ENCODE measurements around the gene MRPL18. TPM values are rescaled to one million over a fixed set of nuclear protein-coding genes. Genes with fewer than 3 reads are reported as not detected.
"Not testable (repeated sequence)": the region's sequence is repeated elsewhere in the genome, so short reads cannot be mapped to it uniquely, and the experiment has no call there.

MRPL18 gene
- total RNA-seq, 1 experiment from 2014 or later: 142 TPM

DNA sequence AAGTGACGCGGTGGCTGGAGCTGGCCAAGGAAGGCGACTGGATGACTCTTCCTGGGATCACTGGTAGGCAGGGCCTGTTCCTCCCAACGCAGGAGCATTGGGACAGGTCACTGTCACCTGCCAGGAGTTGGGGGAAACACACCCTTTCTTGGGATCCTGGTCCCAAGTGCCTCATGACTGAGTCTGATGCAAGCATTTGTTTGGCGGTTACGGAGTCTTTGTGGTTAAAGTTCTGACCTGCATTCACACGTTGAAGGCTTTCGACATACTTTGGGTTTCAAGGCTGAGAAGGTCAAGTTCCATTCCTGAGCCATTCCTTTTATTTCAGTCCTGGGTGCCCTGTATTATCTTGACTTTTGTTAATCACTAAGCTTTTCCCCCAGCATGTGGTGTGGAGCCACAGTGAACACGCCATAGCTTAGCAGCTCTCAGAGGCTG, 15.8 kb downstream of the MRPL18 start:
- DNase-seq (ENCODE audit: low read depth): no peak

DNA sequence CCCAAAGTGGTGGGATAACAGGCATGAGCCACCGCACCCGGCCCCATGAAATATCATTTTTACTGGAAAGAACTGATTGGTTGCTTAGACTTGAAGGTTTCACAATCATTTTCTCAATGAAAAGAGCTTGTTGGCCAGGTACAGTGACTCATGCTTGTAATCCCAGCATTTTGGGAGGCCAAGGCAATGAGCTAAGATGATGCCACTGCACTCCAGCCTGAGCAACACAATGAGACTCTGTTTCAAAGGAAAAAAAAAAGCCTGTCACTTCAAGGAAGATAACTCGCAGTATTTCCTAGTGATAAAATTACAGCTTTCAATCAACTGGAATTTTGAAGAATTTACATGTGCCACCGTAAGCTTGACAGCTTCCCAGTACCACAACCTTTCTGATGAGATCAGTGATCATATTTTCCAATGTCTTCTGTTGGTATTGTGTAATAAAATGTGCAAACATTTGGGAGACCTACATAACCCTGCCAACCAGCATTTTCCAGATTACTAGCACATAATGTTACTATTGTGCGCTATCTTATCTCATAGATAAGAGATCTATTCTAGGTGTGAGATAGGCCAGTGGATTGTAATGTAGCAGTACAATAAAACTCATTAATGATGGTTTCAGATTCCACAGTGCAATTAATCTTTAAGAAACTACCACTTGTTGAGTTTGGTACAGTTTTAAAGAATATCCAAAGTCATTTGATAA, 17.0 kb downstream of the MRPL18 start:
- in situ Hi-C loops (cut with HindIII; ENCODE audit: low pct_unique_long_range_greater_than_20kb, low sequenced_read_pairs): no loop called here

More for the DNA sequence above, 15.8 kb downstream of the MRPL18 start:
- in situ Hi-C loops (cut with HindIII; ENCODE audit: low pct_unique_long_range_greater_than_20kb, low sequenced_read_pairs): no loop called here

GRCh38 chr6:159808647-159809046, 18.4 kb downstream of the MRPL18 start:
- DNase-seq (ENCODE audit: low read depth): no peak
- in situ Hi-C loops (cut with HindIII; ENCODE audit: low pct_unique_long_range_greater_than_20kb, low sequenced_read_pairs): no loop called here

More for the DNA sequence above, 17.0 kb downstream of the MRPL18 start:
- DNase-seq (ENCODE audit: low read depth): no peak

- DNase-seq (ENCODE audit: low read depth): no peak
- in situ Hi-C loops (cut with HindIII; ENCODE audit: low pct_unique_long_range_greater_than_20kb, low sequenced_read_pairs): no loop called here
These were observed 18.9 kb downstream of the MRPL18 start for GRCh38 chr6:159809149-159809548.

DNA sequence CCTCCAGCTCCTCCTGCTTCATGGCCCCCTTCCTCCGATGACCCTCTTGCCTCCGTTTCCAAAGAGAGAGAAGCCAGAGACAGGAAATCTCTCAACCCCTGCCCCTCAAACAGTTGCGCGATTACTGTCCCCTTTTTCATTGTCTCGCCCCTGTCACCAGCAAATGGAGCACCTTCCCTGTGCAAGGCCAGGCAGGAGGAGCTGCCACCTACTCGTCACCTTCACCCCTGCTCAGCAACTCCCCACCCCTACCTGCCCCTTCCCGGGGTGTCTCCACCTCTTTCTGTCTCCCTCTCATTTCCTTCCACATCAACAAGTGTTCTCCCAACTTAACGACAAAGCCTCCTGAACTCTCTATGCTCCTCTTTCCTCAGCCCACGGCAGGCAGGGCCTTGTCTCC, 23.5 kb downstream of the MRPL18 start:
- DNase-seq (ENCODE audit: low read depth): no peak
- in situ Hi-C loops (cut with HindIII; ENCODE audit: low pct_unique_long_range_greater_than_20kb, low sequenced_read_pairs): no loop called here

DNA sequence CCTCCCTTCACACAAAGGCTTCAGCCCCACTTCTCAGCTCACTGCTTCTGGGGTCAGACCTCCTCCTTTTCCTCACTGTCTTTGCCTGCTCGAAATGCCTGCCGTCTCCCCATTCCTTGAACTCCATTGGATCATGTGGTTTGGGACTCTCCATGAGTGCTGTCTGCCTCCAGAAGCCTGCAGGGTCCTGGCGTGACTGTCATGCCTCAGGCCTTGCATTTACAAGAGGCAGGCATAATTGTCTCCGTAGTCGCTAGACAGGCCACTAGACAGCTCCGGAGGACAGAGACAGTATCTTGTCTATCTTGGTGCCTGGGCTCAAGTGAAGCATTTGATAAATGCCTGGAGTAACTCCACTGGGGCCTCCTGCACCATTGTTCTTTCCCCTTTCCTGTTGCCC, 25.1 kb downstream of the MRPL18 start:
- DNase-seq (ENCODE audit: low read depth): no peak
- in situ Hi-C loops (cut with HindIII; ENCODE audit: low pct_unique_long_range_greater_than_20kb, low sequenced_read_pairs): no loop called here

DNA sequence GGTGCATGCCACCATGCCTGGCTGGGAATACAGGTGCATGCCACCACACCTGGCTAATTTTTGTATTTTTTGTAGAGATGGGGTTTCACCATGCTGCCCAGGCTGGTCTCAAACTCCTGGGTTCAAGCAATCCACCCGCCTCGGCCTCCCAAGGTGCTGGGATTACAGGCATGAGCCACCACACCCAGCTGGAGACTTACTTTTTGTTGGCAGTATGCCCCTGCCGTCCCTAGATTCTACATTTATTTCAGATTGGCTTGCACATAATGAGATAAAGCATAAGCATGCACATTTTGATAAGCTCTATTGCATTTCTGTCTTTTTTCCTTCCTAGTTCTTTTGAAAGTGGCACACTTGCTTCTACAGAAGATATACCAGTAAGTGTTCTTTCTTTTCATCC, 26.5 kb downstream of the MRPL18 start:
- in situ Hi-C loops (cut with HindIII; ENCODE audit: low pct_unique_long_range_greater_than_20kb, low sequenced_read_pairs); DNase-seq (ENCODE audit: low read depth): not testable (repeated sequence)

GRCh38 chr6:159817951-159818739, 27.9 kb downstream of the MRPL18 start:
- in situ Hi-C loops (cut with HindIII; ENCODE audit: low pct_unique_long_range_greater_than_20kb, low sequenced_read_pairs): no loop called here
- DNase-seq (ENCODE audit: low read depth): no peak

DNA sequence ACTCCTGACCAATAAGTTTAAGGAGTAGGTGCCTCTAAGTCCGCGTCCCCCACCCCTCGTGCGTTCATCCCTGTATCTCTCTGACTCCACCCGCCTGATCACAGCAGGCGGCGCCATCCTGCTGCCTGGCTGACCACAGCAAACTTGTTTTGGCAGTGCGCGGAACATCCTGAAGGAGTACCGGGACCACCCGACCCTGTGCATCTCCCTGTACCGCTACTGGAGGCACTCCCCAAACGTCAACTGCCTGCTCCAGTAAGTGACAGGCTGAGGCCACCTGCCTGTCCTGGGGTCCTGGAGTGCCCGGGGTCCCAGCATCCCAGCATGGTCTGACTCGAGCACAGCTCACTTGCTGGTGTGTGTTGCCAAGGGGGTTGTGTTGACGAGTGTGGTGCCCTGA, 28.8 kb downstream of the MRPL18 start:
- DNase-seq (ENCODE audit: low read depth): no peak
- in situ Hi-C loops (cut with HindIII; ENCODE audit: low pct_unique_long_range_greater_than_20kb, low sequenced_read_pairs): no loop called here

- no peak for DNase-seq (ENCODE audit: low read depth)
- in situ Hi-C loops (cut with HindIII; ENCODE audit: low pct_unique_long_range_greater_than_20kb, low sequenced_read_pairs): no loop called here
These were observed 29.8 kb downstream of the MRPL18 start for GRCh38 chr6:159819932-159820640.

DNA sequence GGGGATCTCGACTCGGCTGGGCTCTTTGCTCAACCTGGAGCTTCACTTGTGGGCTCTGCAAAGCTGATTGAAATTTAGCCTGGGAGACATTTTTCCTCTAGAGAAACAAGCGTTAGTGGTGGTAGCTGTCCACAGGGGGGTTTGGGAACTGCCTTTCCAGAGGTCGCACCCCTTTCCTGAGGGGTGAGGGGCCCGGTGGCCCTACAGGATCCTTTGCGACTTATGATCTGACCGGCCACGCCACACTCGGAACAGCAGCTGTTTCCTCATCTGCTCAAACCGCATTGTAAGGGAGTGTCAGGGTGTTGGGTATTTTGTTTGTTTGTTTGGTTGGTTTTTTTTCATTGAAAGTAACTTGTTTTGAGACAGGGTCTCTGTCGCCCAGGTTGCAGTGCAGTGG, 30.9 kb downstream of the MRPL18 start:
- in situ Hi-C loops (cut with HindIII; ENCODE audit: low pct_unique_long_range_greater_than_20kb, low sequenced_read_pairs): no loop called here
- DNase-seq (ENCODE audit: low read depth): no peak

DNA sequence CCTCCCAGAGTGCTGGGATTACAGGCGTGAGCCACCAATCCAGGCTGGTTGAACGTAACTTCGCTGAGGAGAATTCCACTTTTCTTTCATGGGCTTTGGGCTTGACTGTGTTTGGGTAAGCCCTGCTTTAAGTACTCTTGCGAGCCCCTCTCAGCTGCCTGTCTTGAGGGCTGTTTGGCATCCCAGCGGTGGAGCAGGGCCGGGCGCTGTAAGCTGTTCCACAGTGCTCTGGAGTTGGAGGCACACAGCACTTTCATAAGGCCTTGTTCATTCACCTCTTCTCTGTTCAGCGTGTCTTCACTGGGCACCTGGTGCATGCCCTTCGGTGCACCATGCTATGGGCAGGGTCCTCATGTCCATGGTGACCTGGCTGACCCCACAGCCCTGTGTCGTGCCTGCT, 31.5 kb downstream of the MRPL18 start:
- in situ Hi-C loops (cut with HindIII; ENCODE audit: low pct_unique_long_range_greater_than_20kb, low sequenced_read_pairs): no loop called here
- DNase-seq (ENCODE audit: low read depth): no peak

DNA sequence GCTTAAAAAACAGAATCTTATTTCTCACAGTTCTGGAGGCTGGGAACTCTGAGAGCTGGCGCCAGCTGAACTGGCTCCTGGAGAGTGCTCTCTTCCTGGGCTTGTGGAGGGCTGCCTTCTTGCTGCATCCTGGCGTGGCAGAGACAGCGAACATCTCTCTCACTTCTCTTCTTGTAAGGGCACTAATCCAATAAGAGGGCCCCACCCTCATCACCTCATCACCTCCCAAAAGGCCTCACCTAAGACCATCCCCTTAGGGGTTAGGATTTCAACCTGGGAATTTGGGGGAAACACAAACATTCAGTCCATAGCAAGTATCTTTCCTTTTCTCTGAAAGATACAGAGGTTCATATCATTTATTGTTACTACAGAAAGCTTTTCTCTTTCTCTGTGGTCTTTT, 33.7 kb downstream of the MRPL18 start:
- in situ Hi-C loops (cut with HindIII; ENCODE audit: low pct_unique_long_range_greater_than_20kb, low sequenced_read_pairs): no loop called here
- no peak for DNase-seq (ENCODE audit: low read depth)

DNA sequence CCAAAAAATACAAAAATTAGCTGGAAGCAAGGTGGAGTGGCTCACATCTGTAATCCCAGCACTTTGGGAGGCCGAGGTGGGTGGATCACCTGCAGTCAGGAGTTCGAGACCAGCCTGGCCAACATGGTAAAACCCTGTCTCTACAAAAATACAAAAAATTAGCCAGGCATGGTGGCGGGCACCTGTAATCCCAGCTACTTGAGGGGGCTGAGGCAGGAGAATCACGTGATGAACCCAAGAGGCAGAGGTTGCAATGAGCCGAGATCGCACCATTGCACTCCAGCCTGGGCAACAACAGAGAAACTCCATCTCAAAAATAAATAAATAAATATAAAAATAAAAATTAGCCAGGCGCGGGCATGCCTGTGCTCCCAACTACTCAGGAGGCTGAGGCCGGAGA, 34.4 kb downstream of the MRPL18 start:
- in situ Hi-C loops (cut with HindIII; ENCODE audit: low pct_unique_long_range_greater_than_20kb, low sequenced_read_pairs): not testable (repeated sequence)

GRCh38 chr6:159826004-159826403, 35.7 kb downstream of the MRPL18 start:
- in situ Hi-C loops (cut with HindIII; ENCODE audit: low pct_unique_long_range_greater_than_20kb, low sequenced_read_pairs): no loop called here
- no peak for DNase-seq (ENCODE audit: low read depth)

More for the DNA sequence above, 34.4 kb downstream of the MRPL18 start:
- not testable (repeated sequence) for DNase-seq (ENCODE audit: low read depth)

GRCh38 chr6:159826968-159827647, 36.8 kb downstream of the MRPL18 start:
- no peak for DNase-seq (ENCODE audit: low read depth)
- in situ Hi-C loops (cut with HindIII; ENCODE audit: low pct_unique_long_range_greater_than_20kb, low sequenced_read_pairs): no loop called here

DNA sequence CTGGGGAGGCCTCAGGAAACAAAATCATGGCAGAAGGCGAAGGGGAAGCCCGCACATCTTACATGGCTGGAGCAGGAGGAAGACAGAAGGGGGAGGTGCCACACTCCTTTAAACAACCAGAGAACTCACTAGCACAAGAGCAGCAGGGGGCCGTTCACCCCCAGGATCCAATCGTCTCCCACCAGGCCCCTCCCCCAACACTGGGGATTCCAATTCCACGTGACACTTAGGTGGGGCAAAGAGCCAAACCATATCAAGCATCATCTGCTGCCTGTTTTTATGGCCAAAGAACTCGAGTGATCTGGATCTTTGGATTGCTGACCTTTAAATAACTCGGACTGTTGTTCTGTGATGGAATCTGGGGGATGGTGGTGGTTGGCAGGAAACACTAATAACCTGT, 37.8 kb downstream of the MRPL18 start:
- no peak for DNase-seq (ENCODE audit: low read depth)
- in situ Hi-C loops (cut with HindIII; ENCODE audit: low pct_unique_long_range_greater_than_20kb, low sequenced_read_pairs): no loop called here

DNA sequence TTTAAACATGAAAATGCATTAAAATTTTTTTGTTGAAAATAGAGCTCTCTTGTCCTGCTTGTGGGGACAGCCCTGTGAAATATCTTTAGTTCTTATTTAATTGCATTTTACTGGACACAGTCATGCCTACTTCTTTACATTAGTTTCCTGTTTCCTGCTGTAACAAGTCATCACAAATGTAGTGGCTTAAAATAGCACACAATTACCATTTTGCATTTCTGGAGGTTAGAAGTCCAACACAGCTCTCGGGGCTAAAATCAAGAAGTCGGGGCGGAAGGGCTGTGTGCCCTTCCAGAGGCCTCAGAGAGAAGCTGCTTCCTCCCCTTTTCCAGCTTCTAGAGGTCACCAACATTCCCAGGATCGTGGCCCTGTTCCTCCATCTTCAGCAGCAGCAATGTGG, 39.3 kb downstream of the MRPL18 start:
- no peak for DNase-seq (ENCODE audit: low read depth)
- in situ Hi-C loops (cut with HindIII; ENCODE audit: low pct_unique_long_range_greater_than_20kb, low sequenced_read_pairs): no loop called here
